ENCODE data around the gene PPP2R2B. TPM values are rescaled to one million over a fixed set of nuclear protein-coding genes. Genes with fewer than 3 reads are reported as not detected.

The PPP2R2B gene
- polyA plus RNA-seq, 1 experiment, result 0.58 TPM

DNA sequence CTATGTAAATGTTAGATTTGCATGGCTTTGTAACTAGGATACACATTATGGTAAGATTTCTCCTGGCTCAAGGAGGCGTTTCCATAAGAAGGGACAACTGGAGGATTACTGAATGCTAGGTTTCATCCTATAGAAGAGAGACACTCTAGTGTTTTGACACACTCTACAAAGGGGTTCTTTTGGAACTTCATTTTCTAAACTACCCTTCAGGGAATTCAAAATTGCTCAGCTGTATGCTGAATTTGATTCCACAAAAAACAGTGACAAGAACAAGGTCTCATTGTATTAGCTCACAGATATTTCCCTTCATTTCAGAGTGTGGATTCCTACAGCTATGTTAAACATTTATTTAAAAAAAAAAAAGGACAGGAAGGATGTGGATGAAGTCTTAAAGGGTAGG, 151.7 kb downstream of the PPP2R2B start:
- CTCF ChIA-PET, result no interaction called here
- H3K27me3 ChIP-seq (ENCODE audit: control insufficient read depth, insufficient read depth, low read length), result no peaks in the 10 kb centered on the region
- H3K36me3 ChIP-seq (ENCODE audit: control insufficient read depth, insufficient read depth, low read length), result no peaks in the 10 kb centered on the region
- POLR2A ChIA-PET, result no interaction called here
- no peak for DNase-seq (ENCODE audit: low read depth)
- TF ChIP-seq, protein P1, sequence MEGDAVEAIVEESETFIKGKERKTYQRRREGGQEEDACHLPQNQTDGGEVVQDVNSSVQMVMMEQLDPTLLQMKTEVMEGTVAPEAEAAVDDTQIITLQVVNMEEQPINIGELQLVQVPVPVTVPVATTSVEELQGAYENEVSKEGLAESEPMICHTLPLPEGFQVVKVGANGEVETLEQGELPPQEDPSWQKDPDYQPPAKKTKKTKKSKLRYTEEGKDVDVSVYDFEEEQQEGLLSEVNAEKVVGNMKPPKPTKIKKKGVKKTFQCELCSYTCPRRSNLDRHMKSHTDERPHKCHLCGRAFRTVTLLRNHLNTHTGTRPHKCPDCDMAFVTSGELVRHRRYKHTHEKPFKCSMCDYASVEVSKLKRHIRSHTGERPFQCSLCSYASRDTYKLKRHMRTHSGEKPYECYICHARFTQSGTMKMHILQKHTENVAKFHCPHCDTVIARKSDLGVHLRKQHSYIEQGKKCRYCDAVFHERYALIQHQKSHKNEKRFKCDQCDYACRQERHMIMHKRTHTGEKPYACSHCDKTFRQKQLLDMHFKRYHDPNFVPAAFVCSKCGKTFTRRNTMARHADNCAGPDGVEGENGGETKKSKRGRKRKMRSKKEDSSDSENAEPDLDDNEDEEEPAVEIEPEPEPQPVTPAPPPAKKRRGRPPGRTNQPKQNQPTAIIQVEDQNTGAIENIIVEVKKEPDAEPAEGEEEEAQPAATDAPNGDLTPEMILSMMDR (IDR thresholded peaks at IDR 0.05; ENCODE audit: insufficient read depth, low read depth, low read length), result no peak
- no peak overlapping the region for H3K4me3 ChIP-seq (ENCODE audit: low read depth, low read length)

DNA sequence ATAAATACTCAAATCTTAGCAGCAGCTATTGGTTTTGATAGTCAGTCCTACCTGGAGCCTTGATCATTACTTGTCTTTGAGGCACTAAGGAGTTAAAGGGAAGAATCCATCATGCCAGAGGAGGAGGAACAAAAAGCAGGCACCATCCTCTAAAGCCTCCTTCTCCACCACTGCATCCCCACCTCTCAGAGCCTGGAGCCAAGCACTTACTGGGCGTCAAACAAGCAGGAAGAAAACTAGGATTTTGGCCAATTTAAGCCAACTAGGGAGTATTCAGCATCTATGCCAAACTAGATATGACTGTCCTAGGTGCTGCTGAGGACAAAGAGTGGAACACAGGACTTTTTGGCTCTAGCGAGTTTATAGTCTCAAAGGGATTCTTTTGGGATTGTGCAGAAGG, 152.5 kb downstream of the PPP2R2B start:
- ChIA-PET POLR2A (no interaction called here), CTCF (no interaction called here)
- Histone ChIP-seq H3K36me3 (ENCODE audit: control insufficient read depth, insufficient read depth, low read length) (no peaks in the 10 kb centered on the region), H3K4me3 (ENCODE audit: low read depth, low read length) (no peak overlapping the region), H3K27me3 (ENCODE audit: control insufficient read depth, insufficient read depth, low read length) (no peaks in the 10 kb centered on the region)
- no peak for DNase-seq (ENCODE audit: low read depth)
- TF ChIP-seq, protein P1 (IDR thresholded peaks at IDR 0.05; ENCODE audit: insufficient read depth, low read depth, low read length), result no peak

DNA sequence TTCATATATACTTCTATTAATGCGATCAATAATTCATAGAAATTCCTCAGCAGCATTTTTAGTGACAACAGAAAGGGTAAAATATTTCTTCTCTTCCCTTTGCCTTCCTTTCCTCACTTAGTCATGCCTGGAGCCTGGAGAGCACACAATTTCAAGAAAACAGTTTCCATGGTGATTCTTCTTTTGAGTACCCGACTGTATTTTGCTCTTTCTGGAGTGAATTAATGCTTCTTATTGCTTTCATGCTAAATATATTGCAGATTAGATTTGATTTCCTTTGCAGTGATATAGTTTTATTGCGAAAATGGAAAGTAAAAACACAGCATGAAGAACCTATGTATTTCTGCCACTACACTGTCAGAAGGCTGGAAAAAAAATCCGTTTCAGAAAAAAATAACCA, 153.5 kb downstream of the PPP2R2B start:
- CTCF ChIA-PET, result no interaction called here

DNA sequence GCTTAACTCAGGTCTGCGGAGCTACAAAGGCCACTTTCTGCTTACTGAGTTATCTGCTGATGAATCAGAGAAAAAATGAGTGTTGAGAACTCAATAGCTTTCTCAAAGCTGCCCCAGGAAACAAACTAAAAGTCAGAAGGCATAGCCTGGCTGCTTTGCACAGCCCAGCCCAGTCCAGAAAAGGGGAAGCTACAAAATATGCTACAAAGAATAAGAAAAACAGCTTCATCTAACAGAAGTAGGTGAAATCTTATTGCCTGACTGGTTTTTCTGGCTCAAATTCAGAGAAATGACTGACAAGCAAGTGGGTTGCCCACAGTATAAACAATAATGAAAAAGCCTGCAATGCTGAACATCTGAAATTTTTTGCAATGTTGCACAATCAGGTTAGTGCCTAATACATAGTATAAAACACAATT, 156.2 kb downstream of the PPP2R2B start:
- no peaks in the 10 kb centered on the region for H3K27me3 ChIP-seq (ENCODE audit: control insufficient read depth, insufficient read depth, low read length)
- ChIA-PET POLR2A (no interaction called here), CTCF (no interaction called here)
- DNase-seq (ENCODE audit: low read depth), result no peak
- TF ChIP-seq, protein P1 (IDR thresholded peaks at IDR 0.05; ENCODE audit: insufficient read depth, low read depth, low read length), result no peak
- no peaks in the 10 kb centered on the region for H3K36me3 ChIP-seq (ENCODE audit: control insufficient read depth, insufficient read depth, low read length)
- H3K4me3 ChIP-seq (ENCODE audit: low read depth, low read length), result no peak overlapping the region

More for the DNA sequence above, 153.5 kb downstream of the PPP2R2B start:
- no peak overlapping the region for H3K4me3 ChIP-seq (ENCODE audit: low read depth, low read length)
- H3K27me3 ChIP-seq (ENCODE audit: control insufficient read depth, insufficient read depth, low read length), result no peaks in the 10 kb centered on the region
- DNase-seq (ENCODE audit: low read depth), result no peak
- POLR2A ChIA-PET, result no interaction called here
- TF ChIP-seq, protein P1 (IDR thresholded peaks at IDR 0.05; ENCODE audit: insufficient read depth, low read depth, low read length), result no peak
- no peaks in the 10 kb centered on the region for H3K36me3 ChIP-seq (ENCODE audit: control insufficient read depth, insufficient read depth, low read length)

DNA sequence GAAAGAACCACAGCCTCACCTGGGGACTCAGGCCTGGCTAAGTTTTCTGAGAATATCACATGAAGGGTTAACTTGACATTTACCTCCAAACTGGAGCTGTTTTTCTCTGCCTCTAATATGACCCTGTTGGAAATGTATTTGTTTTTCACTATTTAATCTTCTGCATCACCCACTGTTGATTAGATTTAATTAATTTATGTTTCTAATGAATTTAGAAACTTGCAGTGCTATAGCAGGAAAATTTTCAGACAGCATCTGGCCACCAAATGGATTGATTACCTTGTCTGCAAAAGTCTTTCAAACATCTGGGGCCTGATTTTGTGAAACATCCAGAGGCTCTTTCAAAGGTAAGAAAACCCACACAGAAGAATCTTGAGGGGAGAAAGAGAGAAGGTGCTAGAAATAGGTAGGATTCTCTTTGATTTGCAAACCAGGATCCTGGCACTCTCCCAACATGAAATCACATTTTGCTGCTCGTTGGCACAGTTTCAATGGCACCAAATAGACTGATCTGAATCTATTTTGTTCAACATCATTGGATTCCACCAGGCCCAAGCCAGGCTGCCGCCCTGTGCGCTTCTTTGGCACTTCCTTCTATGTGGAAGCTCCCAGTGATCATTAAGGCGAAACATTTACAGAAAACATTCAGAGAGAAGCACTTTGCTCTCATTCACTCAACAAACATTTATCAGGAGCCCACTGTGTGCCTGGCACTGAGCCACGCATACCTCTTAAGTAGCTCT, 157.3 kb downstream of the PPP2R2B start:
- POLR2A ChIA-PET, result no interaction called here
- TF ChIP-seq, protein P1 (IDR thresholded peaks at IDR 0.05; ENCODE audit: insufficient read depth, low read depth, low read length), result no peak
- H3K4me3 ChIP-seq (ENCODE audit: low read depth, low read length), result no peak overlapping the region
- DNase-seq (ENCODE audit: low read depth), result no peak
- CTCF ChIA-PET, result no interaction called here
- H3K36me3 ChIP-seq (ENCODE audit: control insufficient read depth, insufficient read depth, low read length), result no peaks in the 10 kb centered on the region
- H3K27me3 ChIP-seq (ENCODE audit: control insufficient read depth, insufficient read depth, low read length), result no peaks in the 10 kb centered on the region
